ENCODE results near the gene ZSCAN5A.
A peak's percentile ranks its signal among the peaks of the same experiment; 100 is the strongest.
"Not testable (repeated sequence)": the region's sequence is repeated elsewhere in the genome, so short reads cannot be mapped to it uniquely, and the experiment has no call there.

Gene ZSCAN5A, protein sequence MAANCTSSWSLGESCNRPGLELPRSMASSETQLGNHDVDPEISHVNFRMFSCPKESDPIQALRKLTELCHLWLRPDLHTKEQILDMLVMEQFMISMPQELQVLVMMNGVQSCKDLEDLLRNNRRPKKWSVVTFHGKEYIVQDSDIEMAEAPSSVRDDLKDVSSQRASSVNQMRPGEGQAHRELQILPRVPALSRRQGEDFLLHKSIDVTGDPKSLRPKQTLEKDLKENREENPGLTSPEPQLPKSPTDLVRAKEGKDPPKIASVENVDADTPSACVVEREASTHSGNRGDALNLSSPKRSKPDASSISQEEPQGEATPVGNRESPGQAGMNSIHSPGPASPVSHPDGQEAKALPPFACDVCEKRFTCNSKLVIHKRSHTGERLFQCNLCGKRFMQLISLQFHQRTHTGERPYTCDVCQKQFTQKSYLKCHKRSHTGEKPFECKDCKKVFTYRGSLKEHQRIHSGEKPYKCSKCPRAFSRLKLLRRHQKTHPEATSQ

DNA sequence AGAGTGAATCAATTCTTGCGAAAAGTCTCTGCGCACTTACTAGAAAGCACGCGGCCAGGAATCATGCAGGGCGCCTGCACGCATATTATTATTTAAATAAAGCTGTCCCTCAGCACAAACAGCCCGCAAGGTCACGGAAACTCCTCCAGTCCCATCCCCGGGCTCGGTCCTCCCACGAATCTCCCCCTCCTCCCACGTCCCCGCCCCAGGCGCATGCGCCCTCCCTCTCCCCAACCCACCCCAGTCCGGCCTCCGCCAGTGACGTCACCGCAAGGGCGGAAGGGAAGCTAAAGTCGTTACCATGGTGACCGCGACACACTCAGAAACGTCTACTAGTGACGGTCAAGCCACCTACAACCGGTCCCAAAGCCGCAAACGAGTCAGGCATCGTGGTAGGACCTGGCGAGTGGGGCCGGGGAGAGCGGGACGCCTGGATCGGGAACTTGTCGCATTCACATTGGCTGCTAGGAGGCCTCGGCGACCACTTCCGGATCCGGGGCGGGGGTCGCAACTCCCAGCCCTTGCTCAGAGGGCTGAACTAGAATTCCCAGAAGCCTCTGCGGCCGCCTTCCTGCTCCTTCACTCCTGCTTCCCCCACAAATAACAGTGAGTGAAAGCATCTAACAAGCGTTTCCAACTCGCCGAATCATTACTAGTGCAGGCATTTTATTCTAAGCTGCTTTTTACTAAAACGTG, at the start of gene ZSCAN5A:
TSS of gene ZSCAN5A (minus strand) at position 459 of the 696 bp plus-strand sequence. CDS start 89,793 bp downstream, outside the sequence.
- H3K36me3 Mint-ChIP-seq (ENCODE audit: low read depth) = peaks cover 42% of the 10 kb centered on the region
- H3K27me3 Mint-ChIP-seq = no peaks in the 10 kb centered on the region
- no peaks in the 10 kb centered on the region for H3K9me3 Mint-ChIP-seq
- peaks cover 63% of the 10 kb centered on the region for H3K4me1 Mint-ChIP-seq (ENCODE audit: low read depth)
- intact Hi-C loops (cut with micrococcal nuclease) = loop anchor here (1.0 kb wide), 3 partner anchors 8 to 193 kb away; partner anchors contain the start of gene ZNF787
- H3K27ac Mint-ChIP-seq = peak within 1 kb of the TSS; percentile 99
- H3K4me3 Mint-ChIP-seq = peak within 1 kb of the TSS; percentile 89

DNA sequence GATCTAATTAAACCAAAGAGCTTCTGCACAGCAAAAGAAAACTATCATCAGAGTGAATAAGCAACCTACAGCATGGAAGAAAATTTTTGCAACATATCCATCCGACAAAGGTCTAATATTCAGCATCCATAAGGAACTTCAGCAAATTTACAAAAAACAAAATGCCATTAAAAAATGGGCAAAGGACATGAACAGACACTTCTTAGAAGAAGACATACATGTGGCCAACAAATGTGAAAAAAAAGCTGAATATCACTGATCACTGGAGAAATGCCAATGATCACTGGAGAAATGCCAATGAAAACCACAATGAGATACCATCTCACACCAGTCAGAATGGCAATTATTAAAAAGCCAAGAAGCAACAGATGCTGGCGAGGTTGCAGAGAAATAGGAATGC, 46.2 kb upstream of the ZSCAN5A start:
- Mint-ChIP-seq H3K9me3 (peaks cover 68% of the 10 kb centered on the region), H3K27me3 (no peaks in the 10 kb centered on the region), H3K27ac (no peak overlapping the region), H3K4me1 (ENCODE audit: low read depth) (no peaks in the 10 kb centered on the region), H3K36me3 (ENCODE audit: low read depth) (no peaks in the 10 kb centered on the region), H3K4me3 (no peak overlapping the region)
- intact Hi-C loops (cut with micrococcal nuclease) = no loop called here

DNA sequence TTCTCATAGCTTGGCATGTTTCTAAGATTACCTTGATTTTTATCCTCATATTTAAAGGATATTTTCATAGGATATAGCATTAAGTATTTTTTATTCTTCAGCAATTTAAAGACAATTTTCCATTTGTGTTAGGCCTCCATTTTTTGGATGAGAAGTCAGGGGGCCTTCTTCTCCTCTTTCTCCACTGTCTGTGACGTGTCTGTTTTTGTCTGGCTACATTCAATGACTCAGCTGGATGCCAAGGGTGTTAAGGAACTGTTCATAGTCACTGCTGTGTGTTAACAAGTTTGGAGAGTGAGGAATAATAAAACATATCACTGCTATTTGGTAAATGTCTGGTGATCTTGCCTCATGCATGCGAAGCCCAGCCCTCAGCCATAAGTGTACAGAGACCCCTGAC, 42.3 kb upstream of the ZSCAN5A start:
- H3K4me1 Mint-ChIP-seq (ENCODE audit: low read depth) = no peaks in the 10 kb centered on the region
- no peak overlapping the region for H3K4me3 Mint-ChIP-seq
- intact Hi-C loops (cut with micrococcal nuclease) = loop anchor here (10.0 kb wide), 1 partner anchor 292 kb away; no protein-coding TSS in a partner anchor
- no peaks in the 10 kb centered on the region for H3K36me3 Mint-ChIP-seq (ENCODE audit: low read depth)
- H3K27me3 Mint-ChIP-seq = no peaks in the 10 kb centered on the region
- peaks cover 42% of the 10 kb centered on the region for H3K9me3 Mint-ChIP-seq
- no peak overlapping the region for H3K27ac Mint-ChIP-seq

DNA sequence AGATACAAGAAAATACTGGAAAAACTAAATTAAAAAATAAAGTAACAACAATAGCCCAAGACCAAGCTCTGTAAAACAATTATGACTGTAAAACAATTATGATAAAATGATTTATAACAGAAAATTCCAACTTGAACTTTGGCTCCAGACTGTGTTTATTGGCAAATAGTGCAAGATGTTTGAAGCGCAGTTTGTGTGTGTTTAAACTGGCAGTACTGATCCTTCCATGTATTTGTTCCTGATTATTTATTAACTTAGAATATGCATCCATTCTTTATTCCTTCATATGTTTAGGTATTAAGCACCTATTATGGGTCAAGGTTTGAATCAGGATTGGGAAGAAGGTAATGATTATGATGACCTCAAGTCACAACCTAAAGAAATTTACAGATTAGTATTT, 40.9 kb upstream of the ZSCAN5A start:
- Mint-ChIP-seq H3K4me3 (no peak overlapping the region), H3K36me3 (ENCODE audit: low read depth) (no peaks in the 10 kb centered on the region), H3K9me3 (peaks cover 33% of the 10 kb centered on the region), H3K4me1 (ENCODE audit: low read depth) (no peaks in the 10 kb centered on the region), H3K27ac (no peak overlapping the region), H3K27me3 (no peaks in the 10 kb centered on the region)
- intact Hi-C loops (cut with micrococcal nuclease) = loop anchor here (10.0 kb wide), 1 partner anchor 291 kb away; no protein-coding TSS in a partner anchor

DNA sequence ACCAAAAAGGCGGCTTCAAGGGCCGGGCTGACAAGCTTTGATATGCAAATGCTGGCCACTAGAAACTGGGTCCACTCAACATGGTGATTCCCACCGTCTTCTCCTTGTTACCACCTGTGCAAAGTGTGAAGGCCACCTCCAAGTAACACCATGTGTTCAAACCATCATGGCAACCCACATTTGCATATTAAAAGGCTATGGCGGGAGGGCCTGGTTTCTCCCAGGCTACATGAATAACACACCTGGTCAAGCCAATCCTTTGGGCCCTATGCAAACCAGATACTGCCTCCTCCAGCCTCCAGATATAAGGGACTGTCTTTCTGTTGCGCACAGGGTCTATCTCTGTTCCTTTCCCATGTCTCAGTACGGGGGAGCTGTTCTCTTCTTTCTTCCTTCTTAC, 36.6 kb upstream of the ZSCAN5A start:
- Mint-ChIP-seq H3K4me3 (no peak overlapping the region), H3K36me3 (ENCODE audit: low read depth) (no peaks in the 10 kb centered on the region), H3K27me3 (no peaks in the 10 kb centered on the region), H3K27ac (no peak overlapping the region), H3K9me3 (no peaks in the 10 kb centered on the region), H3K4me1 (ENCODE audit: low read depth) (no peaks in the 10 kb centered on the region)
- intact Hi-C loops (cut with micrococcal nuclease) = loop anchor here (10.0 kb wide), 1 partner anchor 286 kb away; no protein-coding TSS in a partner anchor

DNA sequence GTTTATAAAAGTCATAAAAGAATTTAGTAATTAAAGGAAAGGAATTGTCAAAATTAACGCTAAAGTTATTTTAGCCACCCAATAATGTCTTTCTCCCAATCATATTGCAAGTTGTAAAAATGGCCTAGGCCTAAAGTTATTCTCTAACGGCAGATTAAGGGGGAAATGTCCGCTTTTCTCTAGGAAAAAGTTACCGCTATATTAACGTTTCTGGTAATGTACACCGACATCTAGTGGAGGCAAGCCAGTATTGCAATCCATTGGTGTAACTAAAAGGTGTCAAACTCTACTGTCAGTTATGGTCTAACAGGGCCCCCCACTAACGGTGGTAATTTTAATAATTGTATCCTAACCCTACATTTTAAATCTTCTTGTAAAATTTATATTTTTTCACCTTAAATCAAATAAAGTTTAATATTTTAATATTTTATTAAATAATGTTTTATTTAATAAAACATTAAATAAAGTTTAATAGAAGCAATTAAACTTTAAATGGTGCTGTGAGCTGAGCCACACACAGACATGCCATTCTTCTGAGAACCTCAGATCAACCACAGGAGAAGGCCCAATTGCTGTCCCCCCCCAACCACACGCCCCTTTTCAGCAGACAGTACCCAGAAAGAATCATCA, 35.9 kb upstream of the ZSCAN5A start:
- intact Hi-C loops (cut with micrococcal nuclease) = loop anchor here (10.0 kb wide), 1 partner anchor 286 kb away; no protein-coding TSS in a partner anchor
- H3K27ac Mint-ChIP-seq = no peak overlapping the region

DNA sequence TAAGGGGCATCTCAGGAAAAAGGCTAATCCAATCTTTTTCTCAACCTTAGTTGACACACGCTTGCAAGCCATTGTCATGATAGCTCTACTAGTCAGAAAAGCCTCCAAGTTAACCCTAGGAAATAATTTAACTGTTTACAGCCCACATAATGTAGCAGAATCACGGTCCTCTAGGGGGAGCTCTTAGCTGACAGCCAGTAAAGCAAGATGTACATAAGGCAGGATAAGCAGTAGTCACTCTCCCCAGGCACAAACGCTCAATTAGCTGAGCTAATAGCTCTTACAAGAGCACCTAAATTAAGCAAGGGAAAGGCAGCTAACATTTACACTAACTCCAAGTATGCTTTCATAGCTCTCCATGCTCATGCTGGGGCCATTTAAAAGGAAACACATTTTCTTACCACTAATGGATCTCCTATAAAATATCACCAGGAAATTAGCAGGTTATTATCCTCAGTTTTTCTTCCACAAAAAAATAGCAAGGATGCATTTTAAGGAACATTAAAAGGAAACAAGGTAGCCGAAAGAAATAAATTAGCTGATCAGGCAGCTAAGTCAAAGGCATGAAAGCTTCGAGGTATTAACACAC, 33.7 kb upstream of the ZSCAN5A start:
- Mint-ChIP-seq H3K4me3 (no peak overlapping the region), H3K36me3 (ENCODE audit: low read depth) (no peaks in the 10 kb centered on the region), H3K4me1 (ENCODE audit: low read depth) (no peaks in the 10 kb centered on the region), H3K27me3 (no peaks in the 10 kb centered on the region), H3K9me3 (no peaks in the 10 kb centered on the region), H3K27ac (no peak overlapping the region)
- intact Hi-C loops (cut with micrococcal nuclease) = no loop called here

More for the DNA sequence above, 35.9 kb upstream of the ZSCAN5A start:
- H3K9me3 Mint-ChIP-seq = no peaks in the 10 kb centered on the region
- no peaks in the 10 kb centered on the region for H3K27me3 Mint-ChIP-seq
- H3K36me3 Mint-ChIP-seq (ENCODE audit: low read depth) = no peaks in the 10 kb centered on the region
- H3K4me1 Mint-ChIP-seq (ENCODE audit: low read depth) = no peaks in the 10 kb centered on the region
- no peak overlapping the region for H3K4me3 Mint-ChIP-seq

DNA sequence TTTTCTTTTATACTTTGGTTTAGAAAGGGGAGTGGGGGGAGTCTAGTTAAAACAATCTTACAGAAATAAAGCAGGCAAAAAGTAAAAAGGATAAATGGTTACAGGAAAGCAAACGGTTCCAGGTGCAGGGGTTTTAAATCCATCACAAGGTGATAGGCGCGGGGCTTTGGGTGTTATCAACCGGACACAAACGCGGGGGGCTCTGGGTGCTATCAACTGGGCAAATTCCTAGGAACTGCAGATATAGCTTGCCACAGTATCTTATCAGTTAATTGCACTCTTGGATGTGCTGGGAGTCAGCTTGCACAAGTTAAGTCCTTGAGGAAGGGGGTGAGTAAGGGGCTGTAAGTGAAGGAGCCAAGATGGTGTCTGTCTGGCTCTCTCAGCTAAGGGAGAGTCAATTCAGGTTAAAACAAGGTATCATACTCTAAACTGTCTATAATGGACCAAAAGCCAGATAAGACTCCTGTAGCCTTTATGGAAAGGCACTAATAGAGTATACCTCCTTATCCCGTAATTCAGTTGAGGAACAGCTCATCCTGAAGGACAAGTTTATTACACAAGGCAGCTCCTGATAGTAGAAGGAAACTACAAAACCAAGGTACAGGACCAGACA, 32.6 kb upstream of the ZSCAN5A start:
- Mint-ChIP-seq H3K4me1 (ENCODE audit: low read depth) (no peaks in the 10 kb centered on the region), H3K27me3 (no peaks in the 10 kb centered on the region), H3K4me3 (no peak overlapping the region), H3K9me3 (peaks cover 11% of the 10 kb centered on the region), H3K27ac (no peak overlapping the region), H3K36me3 (ENCODE audit: low read depth) (no peaks in the 10 kb centered on the region)
- intact Hi-C loops (cut with micrococcal nuclease) = no loop called here

DNA sequence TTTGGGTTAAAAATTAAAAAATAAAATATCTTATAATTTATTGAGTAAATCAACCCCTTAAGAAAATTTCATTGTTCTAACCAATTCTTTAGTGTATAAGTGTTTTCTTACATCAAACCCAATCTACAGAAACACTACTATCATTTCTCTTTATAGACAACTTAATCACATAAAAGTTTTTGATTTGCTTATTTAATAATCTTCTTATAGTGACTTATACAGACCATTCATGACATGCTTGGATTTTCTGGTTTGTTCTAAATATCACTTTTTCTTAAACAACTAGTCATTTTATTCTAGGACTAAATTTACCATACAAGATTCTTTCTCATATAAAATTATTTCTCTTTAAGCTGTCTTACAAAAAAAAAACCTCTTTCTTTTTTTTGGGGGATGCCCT, 27.3 kb upstream of the ZSCAN5A start:
- Mint-ChIP-seq H3K36me3 (ENCODE audit: low read depth) (no peaks in the 10 kb centered on the region), H3K4me1 (ENCODE audit: low read depth) (no peaks in the 10 kb centered on the region), H3K27ac (no peak overlapping the region), H3K9me3 (peaks cover 30% of the 10 kb centered on the region), H3K27me3 (no peaks in the 10 kb centered on the region), H3K4me3 (no peak overlapping the region)
- intact Hi-C loops (cut with micrococcal nuclease) = no loop called here

DNA sequence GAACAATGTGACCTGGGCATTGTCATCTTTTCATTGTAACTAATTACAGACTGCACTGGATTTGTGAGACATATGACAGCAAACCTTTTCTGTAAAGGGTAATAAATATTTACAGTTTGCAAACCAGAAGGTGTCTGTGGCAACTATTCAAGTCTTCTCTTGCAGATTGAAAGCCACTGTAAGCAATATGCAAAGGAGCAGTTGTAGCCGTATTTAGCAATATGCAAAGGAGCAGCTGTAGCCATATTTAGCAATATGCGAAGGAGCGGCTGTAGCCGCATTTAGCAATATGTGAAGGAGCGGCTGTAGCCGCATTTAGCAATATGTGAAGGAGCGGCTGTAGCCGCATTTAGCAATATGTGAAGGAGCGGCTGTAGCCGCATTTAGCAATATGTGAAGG, 24.4 kb upstream of the ZSCAN5A start:
- H3K36me3 Mint-ChIP-seq (ENCODE audit: low read depth); H3K4me1 Mint-ChIP-seq (ENCODE audit: low read depth); H3K27ac Mint-ChIP-seq; H3K27me3 Mint-ChIP-seq; H3K4me3 Mint-ChIP-seq; intact Hi-C loops (cut with micrococcal nuclease): not testable (repeated sequence)
- peaks cover 30% of the 10 kb centered on the region for H3K9me3 Mint-ChIP-seq

DNA sequence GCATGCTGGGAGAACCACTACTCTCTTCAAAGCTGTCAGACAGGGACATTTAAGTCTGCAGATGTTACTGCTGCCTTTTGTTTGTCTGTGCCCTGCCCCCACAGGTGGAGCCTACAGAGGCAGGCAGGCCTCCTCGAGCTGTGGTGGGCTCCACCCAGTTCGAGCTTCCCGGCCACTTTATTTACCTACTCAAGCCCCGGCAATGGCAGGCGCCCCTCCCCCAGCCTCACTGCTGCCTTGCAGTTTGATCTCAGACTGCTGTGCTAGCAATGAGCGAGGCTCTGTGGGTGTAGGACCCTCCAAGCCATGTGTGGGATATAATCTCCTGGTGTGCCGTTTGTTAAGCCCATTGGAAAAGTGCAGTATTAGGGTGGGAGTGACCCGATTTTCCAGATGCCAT, 22.4 kb upstream of the ZSCAN5A start:
- H3K36me3 Mint-ChIP-seq (ENCODE audit: low read depth); H3K27me3 Mint-ChIP-seq; H3K4me3 Mint-ChIP-seq; H3K4me1 Mint-ChIP-seq (ENCODE audit: low read depth); H3K27ac Mint-ChIP-seq; intact Hi-C loops (cut with micrococcal nuclease): not testable (repeated sequence)
- peaks cover 19% of the 10 kb centered on the region for H3K9me3 Mint-ChIP-seq

DNA sequence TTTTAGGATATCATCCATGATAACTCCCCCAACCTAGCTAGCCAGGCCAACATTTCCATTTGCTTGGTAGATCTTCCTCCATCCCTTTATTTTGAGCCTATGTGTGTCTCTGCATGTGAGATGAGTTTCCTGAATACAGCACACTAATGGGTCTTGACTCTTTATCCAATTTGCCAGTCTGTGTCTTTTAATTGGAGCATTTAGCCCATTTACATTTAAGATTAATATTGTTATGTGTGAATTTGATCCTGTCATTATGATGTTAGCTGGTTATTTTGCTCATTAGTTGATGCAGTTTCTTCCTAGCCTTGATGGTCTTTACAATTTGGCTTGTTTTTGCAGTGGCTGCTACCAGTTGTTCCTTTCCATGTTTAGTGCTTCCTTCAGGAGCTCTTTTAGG, 20.7 kb upstream of the ZSCAN5A start:
- H3K27me3 Mint-ChIP-seq; H3K4me3 Mint-ChIP-seq; H3K27ac Mint-ChIP-seq; H3K36me3 Mint-ChIP-seq (ENCODE audit: low read depth); H3K4me1 Mint-ChIP-seq (ENCODE audit: low read depth); H3K9me3 Mint-ChIP-seq; intact Hi-C loops (cut with micrococcal nuclease): not testable (repeated sequence)

DNA sequence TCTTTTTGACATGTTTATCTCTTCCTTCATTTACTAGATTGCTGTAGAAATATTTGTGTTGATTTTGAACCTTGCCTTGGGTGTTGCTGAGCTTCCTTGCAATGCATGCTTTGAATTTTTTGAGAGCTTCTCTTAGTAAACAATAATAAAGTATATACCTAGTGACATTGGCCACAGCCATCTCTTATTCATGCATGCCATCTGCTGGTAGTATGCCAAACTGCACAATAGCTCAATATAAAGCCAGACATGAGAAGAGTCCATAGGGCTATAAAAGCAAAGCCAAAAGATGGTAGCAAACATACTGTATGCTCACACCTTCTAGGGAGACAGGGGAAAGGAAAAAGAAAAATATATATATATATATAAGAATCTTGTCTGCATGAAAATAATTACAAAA, 18.9 kb upstream of the ZSCAN5A start:
- Mint-ChIP-seq H3K9me3 (no peaks in the 10 kb centered on the region), H3K27me3 (no peaks in the 10 kb centered on the region), H3K36me3 (ENCODE audit: low read depth) (no peaks in the 10 kb centered on the region), H3K27ac (no peak overlapping the region), H3K4me1 (ENCODE audit: low read depth) (no peaks in the 10 kb centered on the region), H3K4me3 (no peak overlapping the region)
- intact Hi-C loops (cut with micrococcal nuclease) = loop anchor here (1.0 kb wide), 3 partner anchors 18 to 80 kb away; no protein-coding TSS in a partner anchor
